Astrocyte of the spinal cord (primary cell): ENCODE data around the gene CCDC3.

Experiments used
- DNase-seq: peaks from one replicate; pipeline ENCODE4 v3.0.0; 2011; ENCODE audit warnings: low read depth, low spot score
- H3K4me3 ChIP-seq: 2 replicates; pipeline ENCODE4 v1.5.1; 2011; ENCODE audit warnings: low read depth, mild to moderate bottlenecking, low read length, moderate library complexity
- in situ Hi-C: cut with HindIII; loops from 2 replicates; pipeline ENCODE4 v1.10.0; 2017; ENCODE audit warnings: low sequenced_read_pairs
- TF ChIP-seq, protein P1 (sequence below): IDR thresholded peaks from 2 replicates; pipeline ENCODE4 v1.5.1; 2012; ENCODE audit warnings: low read depth, mild to moderate bottlenecking, low read length, inconsistent platforms

CCDC3 gene

DNA sequence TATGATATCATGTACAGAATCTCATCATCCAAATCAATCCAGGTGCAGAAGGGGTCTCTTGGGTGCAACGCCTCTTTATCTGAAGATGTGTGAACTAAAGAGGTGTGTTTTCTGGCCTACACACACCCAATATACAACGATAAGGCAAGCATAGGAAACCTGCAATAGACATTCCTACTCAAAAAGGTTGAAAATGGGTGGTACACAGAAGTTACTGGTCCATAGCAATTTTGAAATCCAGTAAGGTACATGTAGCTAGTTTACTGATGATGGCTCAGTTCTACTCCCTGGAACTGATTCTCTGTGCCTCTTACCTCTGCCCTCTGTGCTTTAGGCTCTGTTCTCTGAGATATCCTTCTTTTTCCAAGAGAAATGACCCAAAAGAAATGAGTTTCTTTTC is 22.2 kb upstream of the CCDC3 start:
- in situ Hi-C loops = no loop called here
- no peak overlapping the region for H3K4me3 ChIP-seq
- DNase-seq = no peak
- TF ChIP-seq, protein P1, sequence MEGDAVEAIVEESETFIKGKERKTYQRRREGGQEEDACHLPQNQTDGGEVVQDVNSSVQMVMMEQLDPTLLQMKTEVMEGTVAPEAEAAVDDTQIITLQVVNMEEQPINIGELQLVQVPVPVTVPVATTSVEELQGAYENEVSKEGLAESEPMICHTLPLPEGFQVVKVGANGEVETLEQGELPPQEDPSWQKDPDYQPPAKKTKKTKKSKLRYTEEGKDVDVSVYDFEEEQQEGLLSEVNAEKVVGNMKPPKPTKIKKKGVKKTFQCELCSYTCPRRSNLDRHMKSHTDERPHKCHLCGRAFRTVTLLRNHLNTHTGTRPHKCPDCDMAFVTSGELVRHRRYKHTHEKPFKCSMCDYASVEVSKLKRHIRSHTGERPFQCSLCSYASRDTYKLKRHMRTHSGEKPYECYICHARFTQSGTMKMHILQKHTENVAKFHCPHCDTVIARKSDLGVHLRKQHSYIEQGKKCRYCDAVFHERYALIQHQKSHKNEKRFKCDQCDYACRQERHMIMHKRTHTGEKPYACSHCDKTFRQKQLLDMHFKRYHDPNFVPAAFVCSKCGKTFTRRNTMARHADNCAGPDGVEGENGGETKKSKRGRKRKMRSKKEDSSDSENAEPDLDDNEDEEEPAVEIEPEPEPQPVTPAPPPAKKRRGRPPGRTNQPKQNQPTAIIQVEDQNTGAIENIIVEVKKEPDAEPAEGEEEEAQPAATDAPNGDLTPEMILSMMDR = no peak

DNA sequence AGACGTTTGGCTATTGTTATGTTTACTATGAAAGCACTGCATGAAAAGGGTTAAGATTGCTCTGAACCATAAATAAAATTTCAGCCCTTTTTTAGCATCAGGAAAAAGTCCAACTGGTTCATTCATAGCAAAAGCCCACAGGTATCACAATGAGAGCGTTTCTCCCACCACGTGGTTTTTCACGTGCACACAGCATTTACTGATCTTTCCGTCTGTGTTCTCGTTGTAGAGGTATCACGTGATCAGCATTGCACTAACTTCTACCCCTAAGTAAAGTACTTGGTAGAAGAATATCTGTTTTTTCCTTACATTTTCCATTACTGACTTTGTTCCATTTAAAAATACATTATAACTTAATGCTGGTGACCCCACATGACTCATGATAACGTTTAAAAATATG is 17.8 kb upstream of the CCDC3 start:
- no peak for DNase-seq
- in situ Hi-C loops = no loop called here
- H3K4me3 ChIP-seq = no peak overlapping the region
- TF ChIP-seq, protein P1 = no peak

GRCh38 chr10:13018171-13018570 is 16.7 kb upstream of the CCDC3 start:
- TF ChIP-seq, protein P1 = no peak
- peak; percentile 47 for DNase-seq
- no peak overlapping the region for H3K4me3 ChIP-seq
- in situ Hi-C loops = no loop called here

GRCh38 chr10:13016886-13017285 is 15.4 kb upstream of the CCDC3 start:
- TF ChIP-seq, protein P1 = no peak
- in situ Hi-C loops = no loop called here
- peak; percentile 26 for DNase-seq

DNA sequence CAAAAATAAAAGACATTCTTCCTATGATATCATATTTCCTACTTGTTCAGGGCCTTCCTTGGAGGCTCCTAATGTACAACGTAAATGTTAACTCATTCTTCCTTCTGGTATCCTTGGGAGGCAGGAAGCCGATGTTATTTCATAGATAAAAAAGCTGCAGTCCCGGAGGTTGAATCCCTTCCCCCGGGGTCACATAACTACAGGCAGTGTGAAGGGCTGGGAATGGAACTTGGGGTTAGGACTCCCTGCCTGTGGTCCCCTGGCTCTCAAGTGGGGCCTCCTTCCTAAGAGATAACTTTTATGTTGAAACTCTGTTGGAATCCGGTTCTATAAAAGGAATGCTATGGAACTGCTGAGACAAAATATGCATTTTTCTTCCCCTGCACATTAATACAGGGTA is 14.9 kb upstream of the CCDC3 start:
- TF ChIP-seq, protein P1 = no peak
- DNase-seq = peak; percentile 84
- no peak overlapping the region for H3K4me3 ChIP-seq
- in situ Hi-C loops = no loop called here

More at GRCh38 chr10:13016886-13017285, 15.4 kb upstream of the CCDC3 start:
- H3K4me3 ChIP-seq = no peak overlapping the region

DNA sequence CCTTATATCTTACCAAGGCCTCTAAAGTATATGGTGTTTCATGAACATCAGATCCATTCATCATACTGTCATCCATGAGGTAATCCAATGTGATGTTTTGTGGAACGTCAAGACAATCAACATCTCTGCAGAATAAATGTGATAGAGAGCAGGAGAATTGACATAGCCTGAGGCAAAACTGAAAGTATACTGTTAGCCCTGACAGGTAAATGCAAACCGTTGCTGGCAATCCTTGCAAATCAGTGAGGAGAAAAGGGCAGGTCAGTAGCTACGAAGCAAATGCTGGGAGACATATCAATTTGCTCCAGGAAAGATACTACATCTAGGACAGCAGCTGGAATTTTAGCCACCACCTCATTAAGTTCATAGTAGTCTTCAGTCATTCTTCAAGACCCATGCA is 4.5 kb upstream of the CCDC3 start:
- no peak for DNase-seq
- no peak overlapping the region for H3K4me3 ChIP-seq
- in situ Hi-C loops = no loop called here
- TF ChIP-seq, protein P1 = no peak

- TF ChIP-seq, protein P1 = no peak
- no peak for DNase-seq
- no peak overlapping the region for H3K4me3 ChIP-seq
- in situ Hi-C loops = no loop called here
These were observed 2.2 kb upstream of the CCDC3 start for GRCh38 chr10:13003759-13004158.
